ENCODE data around the gene NCAM1. TPM values are rescaled to one million over a fixed set of nuclear protein-coding genes. Genes with fewer than 3 reads are reported as not detected.

NCAM1 gene
- total and polyA plus RNA-seq, 2 of the 13 experiments (the other 11 are each of a cell fraction or from before 2014, with no cell fraction given), result 0.05 TPM; not detected in 1

- BruUV-seq (replicated peaks), result no TSS peak
- in situ Hi-C loops (cut with HindIII; ENCODE audit: extremely low pct_ligation_motif_present, low pct_unique_long_range_greater_than_20kb), result no loop called here
Observed at GRCh38 chr11:113159988-113160807, 199.0 kb downstream of the NCAM1 start.

GRCh38 chr11:113160808-113161124 is 199.5 kb downstream of the NCAM1 start:
- Histone ChIP-seq H3K79me2 (ENCODE audit: insufficient read depth, low read length) (no peaks in the 10 kb centered on the region), H3K4me2 (ENCODE audit: low read depth, low read length) (no peak overlapping the region), H3K4me1 (ENCODE audit: insufficient read depth, low read length) (no peaks in the 10 kb centered on the region), H3K4me3 (replicated peaks in 1 of 3; ENCODE audit: insufficient read depth in 1 of 3, low read depth in 2 of 3, low read length in 3 of 3) (no peak overlapping the region), H3K27ac (ENCODE audit: extremely low read length, insufficient read depth, low read length) (no peak overlapping the region), H2AFZ (ENCODE audit: low read length) (no peak overlapping the region), H3K36me3 (replicated peaks in 1 of 2; ENCODE audit: control insufficient read depth in 1 of 2, insufficient read depth in 2 of 2, low read length in 2 of 2) (no peaks in the 10 kb centered on the region), H4K20me1 (ENCODE audit: insufficient read depth, low read length) (no peaks in the 10 kb centered on the region), H3K9me3 (ENCODE audit: low read length) (no peaks in the 10 kb centered on the region), H3K9ac (ENCODE audit: insufficient read depth, low read depth, low read length) (no peak overlapping the region), H3K27me3 (ENCODE audit: control insufficient read depth in 1 of 2, insufficient read depth in 2 of 2, low read length in 2 of 2) (no peaks in the 10 kb centered on the region)
- intact Hi-C loops (cut with micrococcal nuclease; ENCODE audit: unreplicated experiment) (no loop called here), in situ Hi-C loops (cut with HindIII; ENCODE audit: extremely low pct_ligation_motif_present, low pct_unique_long_range_greater_than_20kb) (no loop called here)
- TF ChIP-seq ZNF451 (CRISPR knock-in tag; IDR thresholded peaks at IDR 0.05) (no peak), MLLT10 (CRISPR knock-in tag; IDR thresholded peaks at IDR 0.05) (no peak), FOXM1 (CRISPR knock-in tag; IDR thresholded peaks at IDR 0.05) (no peak), XBP1 (CRISPR knock-in tag; IDR thresholded peaks at IDR 0.05) (no peak)
- DNase-seq (ENCODE audit: low spot score), result no peak
- CTCF ChIA-PET (ENCODE audit: low intra/inter-chr PET ratio, low total read pairs), result no interaction called here
- POLR2A ChIA-PET, result no interaction called here
- WGBS (ENCODE audit: low lambda C conversion rate), result 40% methylated on average over 6 of the region's 6 CpGs
- no peak for FAIRE-seq
- BruUV-seq (replicated peaks), result no TSS peak
- no peak for ATAC-seq

More at GRCh38 chr11:113159988-113160807, 199.0 kb downstream of the NCAM1 start:
- POLR2A ChIA-PET, result no interaction called here
- Histone ChIP-seq H3K4me2 (ENCODE audit: low read depth, low read length) (no peak overlapping the region), H3K9me3 (ENCODE audit: low read length) (no peaks in the 10 kb centered on the region), H4K20me1 (ENCODE audit: insufficient read depth, low read length) (no peaks in the 10 kb centered on the region), H3K4me3 (replicated peaks in 1 of 3; ENCODE audit: insufficient read depth in 1 of 3, low read depth in 2 of 3, low read length in 3 of 3) (no peak overlapping the region), H3K79me2 (ENCODE audit: insufficient read depth, low read length) (no peaks in the 10 kb centered on the region), H3K27me3 (ENCODE audit: control insufficient read depth in 1 of 2, insufficient read depth in 2 of 2, low read length in 2 of 2) (no peaks in the 10 kb centered on the region), H3K4me1 (ENCODE audit: insufficient read depth, low read length) (no peaks in the 10 kb centered on the region), H3K27ac (ENCODE audit: extremely low read length, insufficient read depth, low read length) (no peak overlapping the region), H2AFZ (ENCODE audit: low read length) (no peak overlapping the region), H3K9ac (ENCODE audit: insufficient read depth, low read depth, low read length) (no peak overlapping the region), H3K36me3 (replicated peaks in 1 of 2; ENCODE audit: control insufficient read depth in 1 of 2, insufficient read depth in 2 of 2, low read length in 2 of 2) (no peaks in the 10 kb centered on the region)
- FAIRE-seq, result no peak
- TF ChIP-seq PITX1 (CRISPR knock-in tag; IDR thresholded peaks at IDR 0.05) (no peak), SOX6 (IDR thresholded peaks at IDR 0.05) (no peak), SOX6 (CRISPR knock-in tag; IDR thresholded peaks at IDR 0.05) (no peak), ZNF713 (CRISPR knock-in tag; IDR thresholded peaks at IDR 0.05) (no peak), ZNF367 (CRISPR knock-in tag; IDR thresholded peaks at IDR 0.05; ENCODE audit: borderline replicate concordance) (no peak), ZNF563 (CRISPR knock-in tag; IDR thresholded peaks at IDR 0.05) (no peak), EEA1 (CRISPR knock-in tag; IDR thresholded peaks at IDR 0.05; ENCODE audit: borderline replicate concordance) (no peak), REXO4 (CRISPR knock-in tag; IDR thresholded peaks at IDR 0.05; ENCODE audit: borderline replicate concordance) (no peak), REPIN1 (CRISPR knock-in tag; IDR thresholded peaks at IDR 0.05; ENCODE audit: borderline replicate concordance, low read depth) (no peak), ZNF7 (CRISPR knock-in tag; IDR thresholded peaks at IDR 0.05) (no peak)
- CTCF ChIA-PET (ENCODE audit: low intra/inter-chr PET ratio, low total read pairs), result no interaction called here
- no peak for ATAC-seq
- DNase-seq (ENCODE audit: low spot score), result no peak
- intact Hi-C loops (cut with micrococcal nuclease; ENCODE audit: unreplicated experiment), result no loop called here
- WGBS (ENCODE audit: low lambda C conversion rate), result 33% methylated on average over 6 of the region's 7 CpGs
